NCI-H345 treated with DMSO at 0.1 percent for 48 hours (cell line): ENCODE measurements around the gene DAPK1.

ENCODE experiments used
- DNase-seq: peaks from one replicate; lab custom pipeline; 2025; ENCODE audit not compliant: unreplicated experiment; lab: John Stamatoyannopoulos, UW

The DAPK1 gene

GRCh38 chr9:87610200-87611155 lies 112.8 kb downstream of the DAPK1 start:
- DNase-seq, result no peak

GRCh38 chr9:87611776-87612175 lies 114.1 kb downstream of the DAPK1 start:
- DNase-seq, result no peak

GRCh38 chr9:87612536-87612935 lies 114.9 kb downstream of the DAPK1 start:
- DNase-seq, result no peak

GRCh38 chr9:87613265-87614111 lies 115.8 kb downstream of the DAPK1 start:
- no peak for DNase-seq

GRCh38 chr9:87614397-87614796 lies 116.7 kb downstream of the DAPK1 start:
- no peak for DNase-seq

- no peak for DNase-seq
Measured at GRCh38 chr9:87615136-87615535, 117.5 kb downstream of the DAPK1 start.

GRCh38 chr9:87615547-87616148 lies 118.0 kb downstream of the DAPK1 start:
- no peak for DNase-seq

GRCh38 chr9:87618226-87618625 lies 120.6 kb downstream of the DAPK1 start:
- no peak for DNase-seq

- DNase-seq, result no peak
Measured at GRCh38 chr9:87618931-87619330, 121.3 kb downstream of the DAPK1 start.

GRCh38 chr9:87619346-87619745 lies 121.7 kb downstream of the DAPK1 start:
- DNase-seq, result no peak

GRCh38 chr9:87620731-87621322 lies 123.2 kb downstream of the DAPK1 start:
- no peak for DNase-seq

GRCh38 chr9:87622098-87622497 lies 124.4 kb downstream of the DAPK1 start:
- DNase-seq, result no peak

- no peak for DNase-seq
Measured at GRCh38 chr9:87622923-87623322, 125.3 kb downstream of the DAPK1 start.

- DNase-seq, result no peak
Measured at GRCh38 chr9:87628346-87628745, 130.7 kb downstream of the DAPK1 start.

- DNase-seq, result no peak
Measured at GRCh38 chr9:87629104-87629503, 131.4 kb downstream of the DAPK1 start.

- no peak for DNase-seq
Measured at GRCh38 chr9:87630266-87630665, 132.6 kb downstream of the DAPK1 start.

- DNase-seq, result no peak
Measured at GRCh38 chr9:87630846-87631245, 133.2 kb downstream of the DAPK1 start.

- no peak for DNase-seq
Measured at GRCh38 chr9:87635656-87636501, 138.2 kb downstream of the DAPK1 start.

GRCh38 chr9:87638292-87638691 lies 140.6 kb downstream of the DAPK1 start:
- DNase-seq, result no peak

- no peak for DNase-seq
Measured at GRCh38 chr9:87639949-87640348, 142.3 kb downstream of the DAPK1 start.
